ENCODE data around the gene LCN6. TPM values are rescaled to one million over a fixed set of nuclear protein-coding genes. Genes with fewer than 3 reads are reported as not detected.

LCN6 gene
- polyA plus RNA-seq, 3 donors = not detected

GRCh38 chr9:136792321-136793085 lies 44.2 kb upstream of the LCN6 start:
- Histone ChIP-seq H3K9ac (ENCODE audit: insufficient read depth, low read length, poor library complexity, severe bottlenecking) (no peak overlapping the region), H3K9me3 (replicated peaks in 1 of 2; ENCODE audit: control insufficient read depth in 1 of 2, insufficient read depth in 1 of 2, low read length in 2 of 2) (no peaks in the 10 kb centered on the region), H3K36me3 (replicated peaks in 1 of 2; ENCODE audit: control insufficient read depth in 1 of 2, insufficient read depth in 2 of 2, low read length in 2 of 2) (no peaks in the 10 kb centered on the region), H3K4me1 (ENCODE audit: control insufficient read depth in 1 of 2, insufficient read depth in 2 of 2, low read length in 2 of 2) (peaks cover 29 to 35% of the 10 kb centered on the region in 2 donors), H3K4me3 (replicated peaks in 1 of 3; ENCODE audit: low read depth in 2 of 3, low read length in 3 of 3) (peak overlapping the region in 1 of 3 experiments; percentile 81), H3K27ac (ENCODE audit: low read depth in 1 of 2, low read length in 2 of 2) (peak overlapping the region in 1 of 2 donors; percentile 1), H3K4me2 (replicated peaks; ENCODE audit: extremely low read depth, low read length, poor library complexity, severe bottlenecking) (peak overlapping the region; percentile 94), H4K20me1 (ENCODE audit: insufficient read depth, low read length) (peaks cover 14% of the 10 kb centered on the region), H3K79me2 (ENCODE audit: insufficient read depth, low read length) (peaks cover 4% of the 10 kb centered on the region), H3K27me3 (ENCODE audit: control insufficient read depth in 2 of 2, insufficient read depth in 2 of 2, low read length in 2 of 2) (peaks cover 0 to 20% of the 10 kb centered on the region in 2 donors), H2AFZ (ENCODE audit: insufficient read depth, low read depth, low read length, poor library complexity, severe bottlenecking) (no peak overlapping the region)
- peaks cover 0 to 4% (median 0%) of the 10 kb centered on the region in 7 donors for H3K9me3 Mint-ChIP-seq
- H3K4me3 Mint-ChIP-seq = peak overlapping the region in 1 of 2 donors; percentile 84
- TF ChIP-seq CTCF (IDR thresholded peaks at IDR 0.05) = no peak
- H3K27ac Mint-ChIP-seq = peak overlapping the region in 4 of 7 donors; percentile 31 to 85 (median 79)
- DNase-seq = no peak
- 72% methylated on average over 8 of the region's 15 CpGs for WGBS (ENCODE audit: insufficient coverage)
- intact Hi-C loops (cut with micrococcal nuclease) = loop anchor here in 1 of 2 donors (5.0 kb wide), 1 partner anchor 55 kb away; the partner anchor contains the start of gene PHPT1
- H3K36me3 Mint-ChIP-seq = peaks cover 12% of the 10 kb centered on the region in 2 donors
- H3K4me1 Mint-ChIP-seq = peaks cover 27% of the 10 kb centered on the region
- peaks cover 19 to 31% (median 23%) of the 10 kb centered on the region in 3 donors for H3K27me3 Mint-ChIP-seq (ENCODE audit: low read depth in 3 of 3)

- H3K27ac Mint-ChIP-seq = peak overlapping the region; percentile 81 to 94 (median 86)
- peaks cover 11 to 23% (median 15%) of the 10 kb centered on the region in 3 donors for H3K27me3 Mint-ChIP-seq (ENCODE audit: low read depth in 3 of 3)
- peak overlapping the region; percentile 75 to 84 for H3K4me3 Mint-ChIP-seq
- peaks cover 27% of the 10 kb centered on the region for H3K4me1 Mint-ChIP-seq
- Histone ChIP-seq H3K4me3 (replicated peaks in 1 of 3; ENCODE audit: low read depth in 2 of 3, low read length in 3 of 3) (peak overlapping the region; percentile 50 to 81 (median 55)), H3K9me3 (replicated peaks in 1 of 2; ENCODE audit: control insufficient read depth in 1 of 2, insufficient read depth in 1 of 2, low read length in 2 of 2) (no peaks in the 10 kb centered on the region), H3K9ac (ENCODE audit: insufficient read depth, low read length, poor library complexity, severe bottlenecking) (peak overlapping the region; percentile 66), H3K4me1 (ENCODE audit: control insufficient read depth in 1 of 2, insufficient read depth in 2 of 2, low read length in 2 of 2) (peaks cover 29 to 35% of the 10 kb centered on the region in 2 donors), H3K79me2 (ENCODE audit: insufficient read depth, low read length) (peaks cover 4% of the 10 kb centered on the region), H4K20me1 (ENCODE audit: insufficient read depth, low read length) (peaks cover 14% of the 10 kb centered on the region), H2AFZ (ENCODE audit: insufficient read depth, low read depth, low read length, poor library complexity, severe bottlenecking) (peak overlapping the region; percentile 89), H3K27me3 (ENCODE audit: control insufficient read depth in 2 of 2, insufficient read depth in 2 of 2, low read length in 2 of 2) (peaks cover 0 to 13% of the 10 kb centered on the region in 2 donors), H3K4me2 (replicated peaks; ENCODE audit: extremely low read depth, low read length, poor library complexity, severe bottlenecking) (peak overlapping the region; percentile 94), H3K36me3 (replicated peaks in 1 of 2; ENCODE audit: control insufficient read depth in 1 of 2, insufficient read depth in 2 of 2, low read length in 2 of 2) (no peaks in the 10 kb centered on the region), H3K27ac (ENCODE audit: low read depth in 1 of 2, low read length in 2 of 2) (peak overlapping the region; percentile 81 to 82)
- intact Hi-C loops (cut with micrococcal nuclease) = loop anchor here (2.0 to 5.0 kb wide), 4 partner anchors 15 to 309 kb away; partner anchors contain the start of genes PAXX (in 1 of the 2), PHPT1 (in 1 of the 2), RABL6 (in 1 of the 2) and SEC16A (in 1 of the 2)
- peak; percentile 99 for TF ChIP-seq CTCF (IDR thresholded peaks at IDR 0.05)
- H3K9me3 Mint-ChIP-seq = peaks cover 0 to 2% (median 0%) of the 10 kb centered on the region in 7 donors
- DNase-seq = peak; percentile 41 to 61 (median 43)
- peaks cover 12% of the 10 kb centered on the region in 2 donors for H3K36me3 Mint-ChIP-seq
- under 1% methylated on average over 24 of the region's 29 CpGs for WGBS (ENCODE audit: insufficient coverage)
These were observed 43.4 kb upstream of the LCN6 start for GRCh38 chr9:136791516-136792276.

Measured in CD14-positive monocyte (primary cell).